Smooth muscle cell of the brain vasculature (primary cell): ENCODE results near the gene ITGB7.
A peak's percentile ranks its signal among the peaks of the same experiment; 100 is the strongest.
"Not testable (repeated sequence)": the region's sequence is repeated elsewhere in the genome, so short reads cannot be mapped to it uniquely, and the experiment has no call there.

ENCODE experiments used
- DNase-seq: peaks from one replicate; pipeline ENCODE4 v3.0.0-alpha.2; 2012; ENCODE audit warnings: low read depth, low spot score

The ITGB7 gene

DNA sequence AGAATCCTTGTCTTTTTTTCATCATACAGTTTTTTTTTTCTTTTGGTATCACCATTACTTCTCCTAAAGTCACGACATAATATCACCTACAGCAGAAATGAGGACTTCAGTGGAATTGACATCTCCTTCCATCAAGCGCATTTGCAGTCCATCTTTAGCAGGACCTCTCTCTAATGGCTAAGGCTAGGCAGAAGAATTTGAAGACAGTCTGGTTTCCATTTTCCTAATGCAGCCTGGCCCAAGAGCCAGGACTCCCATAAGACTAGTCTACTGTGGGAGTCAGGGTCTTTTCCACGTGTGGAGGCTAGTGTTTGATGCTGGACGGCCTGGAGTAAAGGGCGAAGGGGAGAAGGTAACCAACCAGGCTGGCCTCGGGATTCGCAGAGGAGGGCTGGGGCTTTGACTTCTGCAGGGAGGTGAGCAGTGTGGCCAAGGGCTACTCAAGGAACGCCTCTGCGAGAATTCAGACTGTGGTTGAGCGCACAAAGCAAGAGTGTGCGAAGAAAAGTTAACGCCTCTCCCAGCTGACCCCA is 27.3 kb downstream of the ITGB7 start:
- DNase-seq = no peak

DNA sequence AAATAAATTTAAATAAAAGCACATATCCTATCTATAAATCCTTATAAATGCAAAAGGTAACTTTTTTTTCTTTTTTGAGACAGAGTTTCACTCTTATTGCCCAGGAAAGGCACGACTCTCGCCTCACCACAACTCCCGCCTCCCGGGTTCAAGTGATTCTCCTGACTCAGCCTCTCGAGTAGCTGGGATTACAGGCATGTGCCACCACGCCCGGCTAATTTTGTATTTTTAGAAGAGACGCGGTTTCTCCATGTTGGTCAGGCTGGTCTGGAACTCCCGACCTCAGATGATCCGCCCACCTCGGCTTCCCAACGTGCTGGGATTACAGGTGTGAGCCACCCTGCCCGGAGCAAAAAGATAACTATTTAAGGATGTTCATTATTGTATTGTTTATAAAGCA is 28.2 kb downstream of the ITGB7 start:
- DNase-seq = not testable (repeated sequence)

DNA sequence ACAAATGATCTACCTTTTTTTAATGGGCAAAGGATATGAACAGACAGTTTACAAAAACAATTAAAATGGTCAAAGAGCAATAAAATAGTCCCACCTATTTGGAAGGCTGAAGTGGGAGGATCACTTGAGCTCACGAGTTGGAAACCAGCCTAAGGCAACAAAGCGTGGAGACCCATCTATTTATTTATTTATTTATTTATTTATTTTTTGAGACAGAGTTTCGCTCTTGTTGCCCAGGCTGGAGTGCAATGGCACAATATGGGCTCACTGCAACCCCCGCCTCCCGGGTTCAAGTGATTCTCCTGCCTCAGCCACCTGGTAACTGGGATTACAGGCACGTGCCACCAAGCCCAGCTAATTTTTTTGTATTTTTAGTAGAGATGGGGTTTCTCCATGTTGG is 29.6 kb downstream of the ITGB7 start:
- not testable (repeated sequence) for DNase-seq

DNA sequence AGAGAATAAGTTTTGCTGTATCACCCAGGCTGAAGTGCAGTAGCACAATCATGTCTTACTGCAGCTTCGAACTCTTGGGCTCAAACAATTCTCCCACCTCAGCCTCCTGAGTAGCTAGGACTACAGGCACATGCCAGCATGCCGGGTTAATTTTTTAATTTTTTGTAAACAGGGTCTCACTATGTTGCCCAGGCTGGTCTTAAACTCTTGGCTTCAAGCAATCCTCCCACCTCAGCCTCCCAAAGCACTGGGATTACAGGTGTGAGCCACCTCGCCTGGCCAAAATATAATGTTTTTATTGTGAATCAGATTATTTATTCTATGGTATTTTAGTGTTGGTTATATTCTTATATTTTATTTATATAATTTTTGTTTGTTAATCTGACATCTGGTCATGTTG is 30.3 kb downstream of the ITGB7 start:
- DNase-seq = no peak

DNA sequence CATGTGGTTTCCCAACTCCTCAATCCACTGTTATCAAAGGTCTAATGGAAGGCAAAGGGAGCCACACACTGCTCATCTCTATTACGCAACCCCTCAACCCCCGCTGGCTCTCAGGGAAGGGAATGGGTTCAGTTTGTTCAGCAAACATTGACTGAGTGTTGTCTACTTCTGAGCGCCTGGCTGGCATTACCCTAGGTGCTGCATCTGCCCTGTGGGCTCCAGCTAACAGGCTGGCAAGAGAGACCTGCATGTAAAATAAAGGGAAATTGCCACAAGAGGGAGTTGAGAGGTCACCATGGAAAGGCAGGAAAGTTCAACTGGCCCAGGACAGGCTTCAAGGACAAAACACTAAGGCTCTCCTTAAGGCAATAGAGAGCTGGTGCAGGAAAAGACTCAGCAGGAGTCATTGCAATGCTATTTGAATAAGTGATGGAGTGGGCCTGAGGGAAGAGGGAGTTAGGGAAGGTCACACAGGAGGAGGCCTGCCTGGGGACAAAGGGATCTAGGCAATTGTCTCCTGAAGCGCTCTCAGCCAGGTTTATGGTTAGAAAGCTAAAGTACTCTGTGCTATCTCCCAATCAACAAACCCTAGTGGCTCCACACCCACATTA is 32.1 kb downstream of the ITGB7 start:
- no peak for DNase-seq

DNA sequence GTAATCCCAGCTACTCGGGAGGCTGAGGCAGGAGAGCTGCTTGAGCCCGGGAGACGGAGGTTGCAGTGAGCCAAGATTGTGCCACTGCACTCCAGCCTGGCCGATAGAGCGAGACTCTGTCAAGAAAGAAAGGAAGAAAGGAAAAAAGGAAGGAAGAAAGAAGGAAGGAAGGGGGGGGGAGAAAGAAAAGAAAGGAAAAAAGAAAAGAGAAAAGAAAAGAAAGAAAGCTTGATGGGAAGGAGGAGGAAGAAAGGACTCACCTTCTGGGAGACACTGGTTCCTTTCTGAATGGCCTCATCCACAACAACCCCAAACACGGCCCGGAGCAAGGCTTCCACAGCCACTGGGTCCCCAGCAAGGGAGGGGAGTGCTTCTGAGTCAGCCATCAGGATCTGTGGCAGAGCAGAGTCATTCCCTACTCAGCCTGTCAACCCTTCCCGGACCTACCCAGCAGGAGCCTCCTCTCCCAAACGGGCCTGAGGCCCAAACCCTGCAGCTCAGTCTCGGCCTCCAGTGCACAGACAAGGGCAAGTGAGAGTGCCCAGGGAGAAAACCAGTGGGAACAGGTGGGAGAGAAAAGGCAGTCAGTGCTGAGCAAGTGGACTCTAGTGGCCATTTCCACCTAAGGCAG is 33.9 kb downstream of the ITGB7 start:
- DNase-seq = no peak

DNA sequence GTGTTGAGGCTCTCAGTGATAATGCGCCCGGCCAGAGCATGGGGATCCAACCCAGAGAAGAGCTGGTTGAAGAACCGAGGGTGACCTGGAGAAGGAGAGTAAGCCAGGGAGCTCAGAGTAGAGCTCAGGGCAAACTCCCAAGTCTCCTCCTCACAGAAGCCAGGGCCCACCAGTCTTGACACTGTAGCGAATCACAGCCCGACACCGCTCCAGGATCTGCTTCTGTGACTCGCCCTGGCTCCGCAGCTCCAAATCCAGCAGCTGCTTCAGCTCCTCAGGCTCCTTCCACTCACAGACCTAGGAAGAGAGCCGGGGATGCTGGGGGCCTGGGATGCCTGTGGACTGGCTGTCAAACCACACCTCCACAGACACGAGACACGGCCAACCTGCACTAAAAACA is 34.7 kb downstream of the ITGB7 start:
- DNase-seq = no peak

DNA sequence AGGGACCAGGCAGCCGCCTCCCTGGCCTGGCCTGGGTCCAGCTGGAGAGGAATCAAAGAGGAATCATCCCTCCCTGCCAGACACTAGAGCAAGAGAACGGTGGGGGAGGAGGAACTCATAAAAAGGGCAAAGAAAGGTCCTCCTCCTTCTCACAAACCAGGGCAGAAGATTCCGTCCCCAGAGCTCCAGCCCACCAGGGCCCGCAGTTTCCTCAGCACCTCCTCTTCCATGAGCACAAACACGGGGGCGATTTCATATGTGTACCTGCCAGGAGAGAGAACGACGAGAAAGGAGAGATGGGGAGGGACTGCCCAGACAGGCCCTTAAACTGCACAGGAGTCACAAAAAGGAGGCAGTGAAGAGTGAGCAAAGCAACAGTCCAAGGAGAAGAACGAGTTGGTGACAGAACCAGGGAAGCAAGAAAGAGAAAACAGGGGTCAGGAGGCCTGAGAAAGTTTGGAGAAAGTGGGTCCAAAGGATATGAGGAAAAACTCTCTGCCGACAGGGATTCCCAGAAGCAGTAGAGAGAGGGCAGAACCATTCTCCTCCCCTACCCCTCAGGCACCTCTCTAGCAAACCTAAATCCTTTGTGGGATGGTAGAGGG is 35.2 kb downstream of the ITGB7 start:
- DNase-seq = no peak

DNA sequence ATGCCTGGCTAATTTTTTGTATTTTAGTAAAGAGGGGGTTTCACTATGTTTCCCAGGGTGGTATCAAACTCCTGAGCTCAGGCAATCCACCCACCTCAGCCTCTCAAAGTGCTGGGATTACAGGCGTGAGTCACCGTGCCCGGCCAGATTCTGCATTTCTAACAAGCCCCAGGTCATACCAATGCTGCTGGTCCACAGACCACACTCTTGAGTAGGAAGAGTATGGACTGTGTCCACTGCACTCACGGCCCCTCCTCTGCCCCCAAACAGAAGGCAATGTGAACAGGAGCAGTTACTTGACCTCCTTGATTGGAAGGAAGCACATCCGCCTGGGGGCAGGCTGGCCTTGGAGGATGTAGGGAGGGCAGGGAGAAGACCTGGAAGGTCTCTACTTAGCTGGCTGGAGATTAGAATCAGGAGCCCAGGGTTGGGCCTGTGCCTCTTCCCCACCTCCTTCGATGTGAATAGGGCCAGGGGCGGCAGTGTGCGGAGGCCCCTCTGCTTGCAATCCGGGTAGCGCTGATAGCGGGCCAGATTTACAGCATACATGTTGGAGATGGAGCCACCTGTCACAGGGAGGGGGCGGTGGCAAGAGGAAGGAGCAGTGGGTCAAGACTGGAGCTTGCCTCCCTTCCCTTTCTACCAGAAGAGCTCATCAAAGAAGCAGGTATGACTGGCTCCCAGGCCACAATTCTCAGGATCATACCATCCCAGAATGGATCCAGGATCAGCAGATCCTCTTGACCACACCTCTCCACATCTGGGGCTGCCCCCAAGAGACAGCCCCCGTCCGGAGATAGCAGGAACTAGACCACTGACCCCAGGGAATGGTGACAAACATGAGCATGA is 36.0 kb downstream of the ITGB7 start:
- no peak for DNase-seq

DNA sequence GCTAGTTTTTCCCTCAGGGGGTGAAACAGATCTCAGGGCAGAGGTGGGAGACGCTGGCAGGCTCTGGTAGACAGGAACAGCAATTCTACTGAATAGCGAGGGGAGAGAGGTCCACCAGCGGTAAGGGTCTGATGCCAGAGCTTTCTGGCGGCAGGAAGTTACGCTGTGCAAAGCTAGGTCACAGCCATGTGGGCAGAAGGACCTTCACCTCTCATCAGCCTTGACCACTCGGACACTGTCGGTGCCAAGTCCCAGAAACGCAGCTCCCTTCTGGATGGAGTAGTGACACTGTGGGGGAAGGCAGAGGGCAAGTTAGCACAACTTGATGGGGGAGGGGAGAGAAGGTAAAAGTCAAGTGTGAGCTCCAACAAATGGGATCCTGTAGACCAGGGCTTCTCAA is 36.8 kb downstream of the ITGB7 start:
- DNase-seq = no peak

DNA sequence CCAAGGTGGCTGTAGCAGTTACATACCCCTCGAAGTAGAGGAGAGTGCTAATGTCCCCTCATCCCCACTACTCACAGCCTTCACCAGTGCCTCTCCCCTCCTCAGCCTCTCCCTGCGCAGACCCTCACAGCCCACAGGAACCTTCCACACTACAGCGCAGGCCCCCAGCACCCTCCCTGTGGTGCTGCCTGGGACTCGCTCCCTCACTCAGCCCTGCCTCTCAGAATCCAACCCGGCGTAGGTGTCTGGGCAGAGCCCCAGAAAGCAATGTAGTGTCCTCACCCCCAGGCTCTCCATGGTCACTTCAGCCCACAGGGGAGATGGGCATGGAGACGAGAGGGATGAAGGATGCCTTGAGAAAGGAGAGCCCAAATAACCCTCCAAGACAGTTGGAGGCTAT is 37.4 kb downstream of the ITGB7 start:
- DNase-seq = no peak

DNA sequence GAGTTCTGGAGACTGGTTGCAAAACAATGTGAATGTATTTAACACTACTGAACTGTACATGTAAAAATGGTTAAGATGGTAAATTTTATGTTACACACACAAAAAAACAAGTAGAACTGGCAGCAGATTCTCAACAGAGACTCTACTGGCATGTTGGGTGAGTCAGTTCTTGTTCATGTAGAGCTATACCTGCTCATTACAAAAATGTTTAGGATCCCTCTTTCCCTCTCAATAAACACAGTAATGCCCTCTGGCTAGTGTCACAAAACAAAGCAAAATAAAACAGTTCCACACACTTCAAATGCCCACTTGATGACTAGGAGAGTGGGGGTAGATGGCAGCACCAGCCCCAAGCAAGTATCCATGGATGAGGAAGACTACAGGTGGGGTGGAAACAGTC is 40.2 kb downstream of the ITGB7 start:
- DNase-seq = no peak

DNA sequence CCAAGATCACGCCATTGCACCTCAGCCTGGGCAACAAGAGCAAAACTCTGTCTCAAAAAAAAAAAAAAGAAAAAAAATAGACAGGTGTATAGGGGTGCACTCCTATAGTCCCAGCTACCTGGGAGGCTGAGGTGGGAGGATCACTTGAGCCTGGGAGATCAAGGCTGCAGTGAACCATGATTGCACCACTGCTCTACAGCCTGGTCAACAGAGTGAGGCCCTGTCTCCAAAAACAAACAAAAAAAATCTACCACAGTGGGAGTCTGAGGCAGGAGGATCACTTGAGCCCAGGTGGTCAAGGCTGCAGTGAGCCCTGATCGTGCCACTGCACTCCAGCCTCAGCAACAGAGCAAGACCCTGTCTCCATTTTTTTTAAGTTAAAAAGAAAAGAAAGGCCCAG is 44.0 kb downstream of the ITGB7 start:
- DNase-seq = not testable (repeated sequence)

DNA sequence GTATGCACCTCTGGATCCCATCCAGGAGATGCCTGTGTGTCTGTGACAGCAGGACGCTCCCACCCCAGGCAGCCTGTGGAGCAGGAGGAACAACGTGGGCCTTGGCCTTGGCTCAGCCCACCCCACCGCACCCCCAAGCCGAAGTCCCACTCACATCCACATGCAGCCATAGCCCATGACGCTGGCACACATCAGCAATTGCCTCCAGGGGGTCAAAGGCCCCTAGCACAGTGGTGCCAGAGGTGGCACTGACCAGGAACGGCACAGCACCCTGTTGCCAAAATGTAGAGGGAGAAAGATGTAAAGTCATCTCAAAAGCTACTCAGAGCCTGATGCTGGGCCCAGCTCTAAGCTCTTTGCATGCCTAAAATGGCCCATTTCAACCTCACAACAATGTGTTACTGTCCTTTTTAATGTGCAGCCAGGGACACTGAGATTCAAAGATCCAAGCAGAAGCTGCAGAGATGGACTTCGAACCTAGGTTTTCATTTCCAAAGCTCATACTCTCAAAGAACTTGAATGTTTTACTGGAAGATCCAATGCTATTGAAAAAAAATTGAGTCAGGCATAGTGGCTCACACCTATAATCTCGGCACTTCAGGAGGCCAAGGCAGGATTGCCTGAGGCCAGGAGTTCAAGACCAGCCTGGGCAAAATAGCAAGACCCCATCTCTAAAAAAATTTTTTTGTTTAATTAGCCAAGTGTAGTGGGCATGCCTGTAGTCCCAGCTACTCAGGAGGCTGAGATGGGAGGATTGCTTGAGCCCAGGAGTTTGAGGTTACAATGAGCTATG is 45.7 kb downstream of the ITGB7 start:
- no peak for DNase-seq

DNA sequence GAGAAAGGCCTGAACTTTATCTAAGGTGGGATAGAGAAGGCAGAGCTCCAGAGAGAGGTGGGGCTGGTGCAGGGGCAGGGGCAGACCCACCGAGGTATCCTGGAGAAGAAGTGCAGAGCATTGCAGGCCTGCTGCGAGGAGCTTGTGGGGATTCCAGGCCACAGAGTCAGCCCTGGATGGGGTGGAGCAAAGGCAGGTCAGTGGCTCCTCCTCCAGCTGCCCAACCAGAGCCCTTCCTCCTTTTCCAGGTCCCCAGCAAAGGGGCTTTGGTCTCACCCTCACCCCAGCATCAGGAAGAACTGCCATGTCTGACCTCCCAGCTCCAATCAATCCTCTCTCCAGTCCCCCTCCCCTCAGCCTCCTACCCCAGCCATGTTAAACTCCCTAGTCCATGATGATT is 46.4 kb downstream of the ITGB7 start:
- DNase-seq = no peak

DNA sequence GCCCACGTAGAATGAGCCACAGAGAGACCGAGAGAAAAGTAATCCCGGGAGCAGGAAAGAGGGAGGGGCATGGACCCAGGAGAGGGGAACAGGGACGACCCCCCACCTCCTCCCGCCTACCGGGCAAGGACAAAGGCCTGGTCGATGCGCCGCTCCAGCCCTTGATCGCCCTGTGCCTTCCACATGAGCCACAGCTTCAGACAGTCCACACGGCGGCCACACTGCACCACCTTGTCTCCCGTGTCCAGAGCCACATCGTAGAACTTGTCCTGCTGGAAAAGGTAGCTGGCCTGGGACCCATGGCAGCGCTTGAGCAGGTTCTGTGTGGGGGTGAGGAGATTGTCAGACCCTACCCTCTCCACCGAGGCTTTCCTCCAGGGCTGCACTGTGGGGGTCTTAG is 47.1 kb downstream of the ITGB7 start:
- no peak for DNase-seq

DNA sequence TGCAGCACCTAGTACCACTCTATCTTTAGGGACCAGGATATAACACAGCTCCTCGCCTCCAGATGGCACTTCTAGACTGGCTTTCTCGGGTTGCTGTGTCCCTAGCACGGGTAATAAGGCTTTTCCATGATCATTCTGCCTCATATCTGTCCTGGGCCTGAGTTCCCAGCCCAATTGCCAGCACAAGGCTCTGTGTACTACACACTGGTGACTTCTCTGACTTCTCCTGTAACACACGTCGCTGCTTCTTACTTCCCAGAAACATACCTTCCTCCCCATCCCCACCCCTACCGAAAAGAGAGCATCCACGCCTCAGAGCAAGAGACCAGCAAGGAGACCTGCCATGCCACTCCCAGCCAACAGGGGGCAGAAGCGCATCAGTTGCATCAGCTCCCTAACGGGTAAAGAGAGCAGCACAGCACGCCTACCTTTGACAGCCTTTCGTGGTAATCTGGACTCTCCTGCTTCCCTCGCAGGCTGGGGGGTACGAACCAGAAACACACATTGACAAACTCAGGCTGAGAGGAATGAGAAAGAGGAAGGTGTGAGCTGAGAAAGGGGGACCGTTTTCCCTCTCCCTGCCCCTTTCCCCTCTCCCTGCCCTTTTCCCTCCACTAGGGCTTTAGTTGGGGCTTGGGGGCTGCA is 47.7 kb downstream of the ITGB7 start:
- peak; percentile 65 for DNase-seq

DNA sequence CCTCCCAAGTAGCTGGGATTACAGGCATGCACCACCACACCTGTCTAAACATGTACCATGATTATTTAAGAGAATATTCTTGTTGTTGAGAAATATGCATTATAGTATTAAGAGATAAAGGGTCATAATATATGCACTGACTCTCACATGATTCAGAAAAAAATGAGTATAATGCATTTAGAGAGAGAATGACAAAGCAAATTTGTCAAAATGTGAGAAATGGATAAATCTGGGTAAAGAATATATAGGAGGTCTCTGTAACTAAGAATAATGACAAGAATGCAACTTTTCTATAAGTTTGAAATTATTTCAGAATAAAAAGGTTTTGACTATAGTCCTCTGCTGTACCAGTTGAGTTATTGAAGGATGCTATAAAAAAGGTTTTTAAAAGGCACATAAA is 54.7 kb downstream of the ITGB7 start:
- no peak for DNase-seq

DNA sequence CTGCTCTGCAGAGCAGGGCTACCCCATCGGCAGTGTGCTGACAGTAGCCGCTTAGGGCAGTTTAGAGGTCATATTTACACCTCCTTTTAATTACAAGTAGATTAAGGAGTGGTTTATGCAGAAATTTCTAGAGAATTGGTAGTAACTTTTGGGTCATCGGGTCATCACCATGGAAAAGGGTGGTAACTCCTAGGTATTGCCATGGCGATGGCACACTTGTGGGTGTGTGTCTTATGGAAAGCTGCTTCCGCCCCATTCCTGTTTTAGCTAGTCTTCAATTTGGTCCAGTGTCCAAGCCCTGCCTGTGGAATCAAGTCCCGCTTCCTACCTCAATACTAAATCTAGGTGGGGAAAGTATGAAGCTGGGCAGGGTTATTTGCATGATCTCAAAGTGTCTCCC is 56.0 kb downstream of the ITGB7 start:
- DNase-seq = no peak

DNA sequence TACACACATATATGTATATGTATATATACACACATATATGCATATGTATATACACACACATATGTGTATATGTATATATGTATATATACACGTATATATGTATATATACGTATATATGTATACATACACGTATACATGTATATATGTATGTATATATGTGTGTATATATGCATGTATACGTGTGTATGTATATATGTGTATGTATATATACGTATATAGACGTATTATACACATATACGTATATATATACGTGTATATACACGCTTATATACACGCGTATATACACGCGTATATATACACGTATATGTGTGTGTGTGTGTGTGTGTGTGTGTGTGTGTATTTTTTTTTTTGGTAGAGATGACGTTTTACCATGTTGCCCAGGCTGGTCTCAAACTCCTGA is 59.4 kb downstream of the ITGB7 start:
- DNase-seq = no peak

DNA sequence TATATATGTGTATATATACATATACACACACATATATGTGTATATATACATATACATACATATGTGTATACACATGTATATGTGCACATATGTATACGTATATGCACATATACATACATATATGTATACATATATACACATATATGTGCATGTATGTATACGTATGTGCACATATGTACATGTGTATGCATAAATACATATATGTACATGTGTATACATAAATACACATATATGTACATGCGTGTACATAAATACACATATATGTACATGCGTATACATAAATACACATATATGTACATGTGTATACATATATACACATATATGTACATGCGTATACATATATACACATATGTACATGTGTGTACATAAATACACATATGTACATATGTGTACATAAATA is 59.9 kb downstream of the ITGB7 start:
- DNase-seq = no peak
